ENCODE measurements around the gene CNBD2. TPM values are rescaled to one million over a fixed set of nuclear protein-coding genes. Genes with fewer than 3 reads are reported as not detected.

CNBD2 gene
- total RNA-seq, 1 experiment from 2014 or later = 3.1 TPM

Other genes with a start within 250 kb of the CNBD2 start
- gene RBM39, start 226.3 kb upstream of the CNBD2 start, total RNA-seq (2021) = 316 and 329 TPM in 2 replicates
- 43.0 and 49.6 TPM in 2 replicates for gene PHF20, start 196.6 kb upstream of the CNBD2 start, total RNA-seq (2021)
- 84.5 and 95.2 TPM in 2 replicates for gene SCAND1, start 14.1 kb upstream of the CNBD2 start, total RNA-seq (2021)
- gene EPB41L1, start 186.2 kb downstream of the CNBD2 start, total RNA-seq (2021) = 7.1 and 9.0 TPM in 2 replicates

Data from A673 (cell line).